K562 (cell line): Measurements from ENCODE around the gene EIF4E. TPM values are rescaled to one million over a fixed set of nuclear protein-coding genes. Genes with fewer than 3 reads are reported as not detected.
A peak's percentile ranks its signal among the peaks of the same experiment; 100 is the strongest.

Experiments used
- BRD9 ChIP-seq: fragments of 450-650 bp; IDR thresholded peaks from 2 replicates; pipeline ENCODE4 v1.6.1; 2018; ENCODE audit warnings: low read depth; ENCODE audit not compliant: partially characterized antibody
- EZH2 ChIP-seq: IDR thresholded peaks from 2 replicates; pipeline ENCODE4 v1.6.1; 2012; ENCODE audit warnings: low read depth, mild to moderate bottlenecking, inconsistent platforms, low read length, borderline replicate concordance
- FOXP1 ChIP-seq: sonication (generic); formaldehyde crosslinking; IDR thresholded peaks from 2 replicates; pipeline ENCODE4 v1.8.0; 2022; ENCODE audit warnings: mild to moderate bottlenecking, missing genetic modification reagents
- GABPA ChIP-seq: fragments of 200-800 bp; sonication (Bioruptor generic); conservative IDR thresholded peaks from 2 replicates; pipeline ENCODE4 v1.6.1; 2016; ENCODE audit warnings: low read depth, missing genetic modification characterization, missing compliant biosample characterization
- MBD2 ChIP-seq: sonication (generic); IDR thresholded peaks from 2 replicates; pipeline ENCODE4 v1.6.1; 2016; ENCODE audit warnings: low read depth, borderline replicate concordance
- MLX ChIP-seq, 2 experiments: fragments of 450-650 bp in 1 of 2; sonication (generic) in 1 of 2; formaldehyde crosslinking; conservative IDR thresholded peaks; 2 replicates each; pipeline versions ENCODE4 v1.4.0 to v1.8.1; 2020 to 2022; ENCODE audit warnings: mild to moderate bottlenecking in 1 of 2, missing genetic modification reagents in 1 of 2
- PHF21A ChIP-seq: fragments of 450-650 bp; IDR thresholded peaks from 2 replicates; pipeline ENCODE4 v1.6.1; 2017; ENCODE audit warnings: low read depth, borderline replicate concordance
- SMARCE1 ChIP-seq: fragments of 450-650 bp; IDR thresholded peaks from 2 replicates; pipeline ENCODE4 v1.7.1; 2016; ENCODE audit warnings: mild to moderate bottlenecking
- SMC3 ChIP-seq: conservative IDR thresholded peaks from 2 replicates; pipeline ENCODE4 v1.6.1; 2011; ENCODE audit warnings: low read depth, low read length, improper control_type of control experiment; ENCODE audit not compliant: insufficient read depth
- SREBF1 ChIP-seq: fragments of 150-350 bp; IDR thresholded peaks from 2 replicates; pipeline ENCODE4 v1.6.1; 2014; ENCODE audit warnings: antibody characterized with exemption, low read depth, low read length, borderline replicate concordance
- SRSF1 ChIP-seq: fragments of 200-400 bp; formaldehyde crosslinking; IDR thresholded peaks from 2 replicates; pipeline ENCODE4 v1.6.1; 2017; ENCODE audit warnings: mild to moderate bottlenecking, low read depth, low read length, moderate library complexity
- TAF9B ChIP-seq: fragments of 450-650 bp; IDR thresholded peaks from 2 replicates; pipeline ENCODE4 v1.6.1; 2018; ENCODE audit warnings: mild to moderate bottlenecking; ENCODE audit not compliant: partially characterized antibody
- TCFL5 ChIP-seq: fragments of 250-450 bp; sonication (Bioruptor Pico); conservative IDR thresholded peaks from 2 replicates; pipeline ENCODE4 v1.6.1; 2021; ENCODE audit warnings: mild to moderate bottlenecking, moderate library complexity, matching md5 sums
- USF2 ChIP-seq: sonication (generic); formaldehyde crosslinking; IDR thresholded peaks from 2 replicates; pipeline ENCODE4 v1.5.0; 2020; ENCODE audit warnings: missing genetic modification reagents
- ZKSCAN8 ChIP-seq: fragments of 200-800 bp; sonication (Bioruptor generic); IDR thresholded peaks from 2 replicates; pipeline ENCODE4 v1.6.1; 2016; ENCODE audit warnings: missing genetic modification characterization, missing compliant biosample characterization
- ZNF583 ChIP-seq: fragments of 250-450 bp; sonication (Bioruptor Pico); IDR thresholded peaks from 2 replicates; pipeline ENCODE4 v1.4.0; 2020
- ZNF699 ChIP-seq: fragments of 250-450 bp; sonication (Bioruptor Pico); IDR thresholded peaks from 2 replicates; pipeline ENCODE4 v1.8.0; 2021; ENCODE audit warnings: mild to moderate bottlenecking, moderate library complexity; ENCODE audit not compliant: insufficient replicate concordance
- ZNF764 ChIP-seq: fragments of 250-450 bp; sonication (Bioruptor Pico); IDR thresholded peaks from 2 replicates; pipeline ENCODE4 v1.4.0; 2020; ENCODE audit warnings: low read depth, mild to moderate bottlenecking, moderate library complexity
- polyA plus RNA-seq, 8 experiments: library from polyadenylated mRNA; depleted of rRNA in 4 of 8; stranded (reverse) in 5 of 8; unstranded in 3 of 8; fragments of >200 nt; fragmentation: Nextera tagmentation in 2 of 8; fragmentation: Illumina TruSeq in 1 of 8; extraction: Ambion mirVana in 2 of 8; extraction: Trizol in 1 of 8; gene quantifications; 2 replicates each; pipeline versions ENCODE4 v1.2.1 to v1.2.3, GENCODE V29; 2011 to 2014; ENCODE audit warnings: inconsistent platforms in 1 of 8, missing spikeins in 1 of 8
- total RNA-seq, 7 experiments: library from RNA; depleted of rRNA in 6 of 7; stranded (reverse); fragments of >200 nt in 6 of 7; fragmentation: Illumina TruSeq in 2 of 7; extraction: Trizol in 2 of 7; gene quantifications; 2 replicates each; pipeline versions ENCODE4 v1.2.1 to v1.2.3, GENCODE V29; 2011 to 2021; ENCODE audit warnings: low replicate concordance in 1 of 7

The EIF4E gene
- total and polyA plus RNA-seq, 9 of the 15 experiments (the other 6 are each of a cell fraction or from before 2014, with no cell fraction given): 164 to 489 (median 179) TPM

- 0 out of 2 replicates have a peak, but pooled peaks have one; percentile 54 for TF ChIP-seq GABPA (tag)
- 0 out of 2 replicates have a peak, but pooled peaks have one; percentile 13 for TF ChIP-seq ZNF583
- TF ChIP-seq EZH2: no peak
- peak; percentile 59; the same call in 1 of the 2 replicates for TF ChIP-seq MBD2
- no peak; the same call in 1 of the 2 replicates for TF ChIP-seq SMARCE1
- no peak for TF ChIP-seq SREBF1
- TF ChIP-seq ZKSCAN8 (CRISPR knock-in tag): no peak
- TF ChIP-seq TAF9B: peak; percentile 97
- TF ChIP-seq SRSF1: no peak
- no peak for TF ChIP-seq TCFL5 (CRISPR knock-in tag)
- 0 out of 2 replicates have a peak, but pooled peaks have one; percentile 38 for TF ChIP-seq PHF21A
- TF ChIP-seq SMC3: 0 out of 2 replicates have a peak, but pooled peaks have one; percentile 15
- TF ChIP-seq BRD9: peak; percentile 79
- TF ChIP-seq ZNF699 (CRISPR knock-in tag): no peak
- TF ChIP-seq FOXP1: peak; percentile 54; the same call in 1 of the 2 replicates
- peak; percentile 50; the same call in 1 of the 2 replicates for TF ChIP-seq ZNF764 (CRISPR knock-in tag)
- 0 out of 4 replicates have a peak, but pooled peaks of 1 of the 2 experiments have one; percentile 34 for TF ChIP-seq MLX (CRISPR knock-in tag; conservative IDR thresholded peaks at IDR 0.05)
- peak; percentile 96 for TF ChIP-seq USF2 (CRISPR knock-in tag)
These were observed at the start of gene EIF4E (continued) for GRCh38 chr4:98928505-98929340.
